Measurements from ENCODE around the gene CSTPP1. TPM values are rescaled to one million over a fixed set of nuclear protein-coding genes. Genes with fewer than 3 reads are reported as not detected.

The CSTPP1 gene
- total and polyA plus RNA-seq, 2 of the 4 experiments (the other 2 are of a cell fraction) = 22.0 to 35.7 TPM

DNA sequence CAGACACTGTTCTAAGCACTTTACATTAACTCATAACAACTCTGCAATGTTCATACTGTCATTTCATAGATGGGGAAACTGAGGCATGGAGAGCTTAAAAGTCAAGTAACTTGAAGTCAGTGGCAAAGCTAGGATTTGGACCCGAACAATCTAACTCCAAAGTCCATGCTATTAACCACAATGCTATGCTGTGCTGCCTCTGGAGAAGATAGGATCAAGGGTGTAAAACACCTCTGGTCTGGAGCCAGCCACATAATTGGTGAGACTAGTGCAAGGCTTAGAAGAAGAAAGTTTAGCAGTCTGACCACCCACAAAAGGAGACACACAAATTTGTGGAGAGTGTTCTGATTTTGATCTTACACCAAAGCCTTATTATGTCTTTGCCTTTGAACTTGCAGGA is 196.4 kb downstream of the CSTPP1 start:
- ATAC-seq (ENCODE audit: low read depth) (no peak), DNase-seq (no peak)
- dilution Hi-C loops (cut with HindIII; ENCODE audit: low sequenced_read_pairs, unreplicated experiment) = no loop called here
- Histone ChIP-seq H2AK9ac (replicated peaks; ENCODE audit: low read depth, low read length, poor library complexity) (no peak overlapping the region), H3K4ac (ENCODE audit: low read depth, low read length) (no peak overlapping the region), H3K9me1 (ENCODE audit: insufficient read depth, low read length) (peaks cover 3% of the 10 kb centered on the region; the same call in 1 of the 2 replicates), H4K91ac (ENCODE audit: insufficient read depth, low read depth, low read length) (no peak overlapping the region), H4K8ac (ENCODE audit: low read depth in 2 of 2, low read length in 2 of 2) (no peak overlapping the region), H3K4me3 (ENCODE audit: insufficient read depth, low read depth, low read length) (no peak overlapping the region), H3K9ac (ENCODE audit: low read depth, low read length) (no peak overlapping the region), H3K36me3 (ENCODE audit: control insufficient read depth, insufficient read depth, low read length) (peaks cover 2% of the 10 kb centered on the region; the same call in 1 of the 2 replicates), H3K9me3 (ENCODE audit: control insufficient read depth, insufficient read depth, low read length) (no peaks in the 10 kb centered on the region), H3K18ac (ENCODE audit: low read depth, low read length) (no peak overlapping the region), H3K4me2 (ENCODE audit: low read depth, low read length) (no peak overlapping the region), H3K27me3 (ENCODE audit: control insufficient read depth, insufficient read depth, low read length) (no peaks in the 10 kb centered on the region), H3K56ac (ENCODE audit: extremely low read depth, insufficient read depth, low read length) (no peak overlapping the region), H2AK5ac (ENCODE audit: low read depth, low read length) (no peak overlapping the region), H3K23ac (ENCODE audit: low read depth, low read length) (no peak overlapping the region), H2BK15ac (ENCODE audit: low read depth, low read length) (no peak overlapping the region), H3K4me1 (ENCODE audit: control insufficient read depth, insufficient read depth, low read length) (no peaks in the 10 kb centered on the region), H3K14ac (replicated peaks; ENCODE audit: low read depth, low read length) (no peak overlapping the region), H4K20me1 (ENCODE audit: insufficient read depth, low read length) (no peaks in the 10 kb centered on the region), H2BK20ac (ENCODE audit: low read depth, low read length) (no peak overlapping the region), H2AFZ (replicated peaks; ENCODE audit: low read length, poor library complexity) (no peak overlapping the region), H2BK120ac (ENCODE audit: low read depth, low read length) (no peak overlapping the region), H4K5ac (ENCODE audit: low read depth, low read length) (no peak overlapping the region), H3K27ac (ENCODE audit: insufficient read depth, low read length) (no peak overlapping the region), H3K79me1 (ENCODE audit: low read depth in 1 of 2, low read length in 2 of 2) (no peaks in the 10 kb centered on the region), H2BK5ac (ENCODE audit: low read depth, low read length, poor library complexity, severe bottlenecking) (no peak overlapping the region)
- BruUV-seq (replicated peaks) = no TSS peak
- CTCF ChIA-PET = no interaction called here
- in situ Hi-C loops (cut with MboI; ENCODE audit: low sequenced_read_pairs) = no loop called here
- POLR2A ChIA-PET (ENCODE audit: unreplicated experiment) = no interaction called here
- intact Hi-C loops (cut with micrococcal nuclease) = no loop called here
- TF ChIP-seq NFE2L2 (IDR thresholded peaks at IDR 0.05; ENCODE audit: low read depth, low read length) (no peak), RCOR1 (IDR thresholded peaks at IDR 0.05; ENCODE audit: insufficient replicate concordance, low read length) (no peak), RAD21 (IDR thresholded peaks at IDR 0.05; ENCODE audit: low read length) (no peak), MXI1 (IDR thresholded peaks at IDR 0.05; ENCODE audit: borderline replicate concordance, low read depth, low read length) (no peak), MAFK (IDR thresholded peaks at IDR 0.05; ENCODE audit: low read depth, low read length) (no peak), SMC3 (IDR thresholded peaks at IDR 0.05; ENCODE audit: low read depth, low read length) (no peak), CEBPB (IDR thresholded peaks at IDR 0.05; ENCODE audit: low read depth, low read length) (no peak), POLR2A (IDR thresholded peaks at IDR 0.05; ENCODE audit: low read depth, low read length) (no peak), CHD1 (IDR thresholded peaks at IDR 0.05; ENCODE audit: low read depth, low read length) (no peak)
- TF ChIP-seq, protein P1, sequence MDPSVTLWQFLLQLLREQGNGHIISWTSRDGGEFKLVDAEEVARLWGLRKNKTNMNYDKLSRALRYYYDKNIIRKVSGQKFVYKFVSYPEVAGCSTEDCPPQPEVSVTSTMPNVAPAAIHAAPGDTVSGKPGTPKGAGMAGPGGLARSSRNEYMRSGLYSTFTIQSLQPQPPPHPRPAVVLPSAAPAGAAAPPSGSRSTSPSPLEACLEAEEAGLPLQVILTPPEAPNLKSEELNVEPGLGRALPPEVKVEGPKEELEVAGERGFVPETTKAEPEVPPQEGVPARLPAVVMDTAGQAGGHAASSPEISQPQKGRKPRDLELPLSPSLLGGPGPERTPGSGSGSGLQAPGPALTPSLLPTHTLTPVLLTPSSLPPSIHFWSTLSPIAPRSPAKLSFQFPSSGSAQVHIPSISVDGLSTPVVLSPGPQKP (IDR thresholded peaks at IDR 0.05; ENCODE audit: borderline replicate concordance, low read depth, low read length) = no peak
- TF ChIP-seq, protein P2, sequence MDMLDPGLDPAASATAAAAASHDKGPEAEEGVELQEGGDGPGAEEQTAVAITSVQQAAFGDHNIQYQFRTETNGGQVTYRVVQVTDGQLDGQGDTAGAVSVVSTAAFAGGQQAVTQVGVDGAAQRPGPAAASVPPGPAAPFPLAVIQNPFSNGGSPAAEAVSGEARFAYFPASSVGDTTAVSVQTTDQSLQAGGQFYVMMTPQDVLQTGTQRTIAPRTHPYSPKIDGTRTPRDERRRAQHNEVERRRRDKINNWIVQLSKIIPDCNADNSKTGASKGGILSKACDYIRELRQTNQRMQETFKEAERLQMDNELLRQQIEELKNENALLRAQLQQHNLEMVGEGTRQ (IDR thresholded peaks at IDR 0.05; ENCODE audit: low read depth, low read length) = no peak
- no CpG with 5 or more reads among the region's 1 CpG for WGBS, 2 experiments (ENCODE audit: extremely low coverage in 2 of 2, insufficient read length in 1 of 2)
